ENCODE results near the gene HMG20A.

DNA sequence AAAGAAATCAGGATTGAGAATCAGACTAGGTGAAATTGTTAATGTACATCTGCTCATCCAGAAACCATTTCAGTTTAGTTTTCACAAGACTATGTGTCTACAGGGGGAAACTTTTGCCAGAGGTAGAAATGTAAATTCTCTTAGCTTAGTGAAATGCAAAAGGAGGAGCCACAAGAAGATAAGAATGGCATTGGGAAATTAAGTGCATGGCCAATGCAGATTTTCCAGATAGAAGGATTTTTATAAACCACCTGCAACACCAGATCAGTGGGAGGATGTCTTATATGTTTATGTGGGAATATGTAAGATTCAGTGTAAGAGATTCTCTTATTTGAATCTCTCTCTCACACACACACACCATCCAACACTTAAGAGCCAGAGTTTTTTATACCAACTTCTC lies 67.2 kb downstream of the HMG20A start:
- TF ChIP-seq, protein P1, sequence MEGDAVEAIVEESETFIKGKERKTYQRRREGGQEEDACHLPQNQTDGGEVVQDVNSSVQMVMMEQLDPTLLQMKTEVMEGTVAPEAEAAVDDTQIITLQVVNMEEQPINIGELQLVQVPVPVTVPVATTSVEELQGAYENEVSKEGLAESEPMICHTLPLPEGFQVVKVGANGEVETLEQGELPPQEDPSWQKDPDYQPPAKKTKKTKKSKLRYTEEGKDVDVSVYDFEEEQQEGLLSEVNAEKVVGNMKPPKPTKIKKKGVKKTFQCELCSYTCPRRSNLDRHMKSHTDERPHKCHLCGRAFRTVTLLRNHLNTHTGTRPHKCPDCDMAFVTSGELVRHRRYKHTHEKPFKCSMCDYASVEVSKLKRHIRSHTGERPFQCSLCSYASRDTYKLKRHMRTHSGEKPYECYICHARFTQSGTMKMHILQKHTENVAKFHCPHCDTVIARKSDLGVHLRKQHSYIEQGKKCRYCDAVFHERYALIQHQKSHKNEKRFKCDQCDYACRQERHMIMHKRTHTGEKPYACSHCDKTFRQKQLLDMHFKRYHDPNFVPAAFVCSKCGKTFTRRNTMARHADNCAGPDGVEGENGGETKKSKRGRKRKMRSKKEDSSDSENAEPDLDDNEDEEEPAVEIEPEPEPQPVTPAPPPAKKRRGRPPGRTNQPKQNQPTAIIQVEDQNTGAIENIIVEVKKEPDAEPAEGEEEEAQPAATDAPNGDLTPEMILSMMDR (conservative IDR thresholded peaks at IDR 0.05; ENCODE audit: low read length) = no peak
- no peak for TF ChIP-seq EZH2phosphoT487 (IDR thresholded peaks at IDR 0.05; ENCODE audit: borderline replicate concordance)
